Heart left ventricle (tissue), 16 donors: ENCODE data around the gene SLC35B4. TPM values are rescaled to one million over a fixed set of nuclear protein-coding genes. Genes with fewer than 3 reads are reported as not detected.

ENCODE experiments used
- ATAC-seq, 4 donors: fragments of 200-7000 bp; cut with Tn5 transposase; one replicate each; pipeline ENCODE4 v1.9.1; 2020 to 2022; ENCODE audit warnings: moderate library complexity in 4 of 4, mild to moderate bottlenecking in 3 of 4, moderate number of reproducible peaks in 1 of 4
- DNase-seq, 5 donors: peaks; one replicate each; pipeline ENCODE4 v3.0.0-alpha.2; 2020
- H3K27ac ChIP-seq, 12 donors: fragments of 200-600 bp; sonication (generic) in 4 of 12; one replicate each; pipeline versions ENCODE4 v1.5.0 to v1.8.0; 2016 to 2022; ENCODE audit warnings: mild to moderate bottlenecking in 2 of 12
- H3K27me3 ChIP-seq, 9 donors: fragments of 200-600 bp; sonication (generic) in 2 of 9; one replicate each; pipeline versions ENCODE4 v1.5.1 to v1.8.0; 2016 to 2022; ENCODE audit warnings: mild to moderate bottlenecking in 3 of 9
- H3K36me3 ChIP-seq, 9 donors: fragments of 200-600 bp; sonication (generic) in 2 of 9; one replicate each; pipeline versions ENCODE4 v1.5.0 to v1.8.0; 2018 to 2022; ENCODE audit warnings: mild to moderate bottlenecking in 2 of 9
- H3K4me1 ChIP-seq, 12 donors: fragments of 200-600 bp; sonication (generic) in 4 of 12; one replicate each; pipeline versions ENCODE4 v1.5.0 to v1.8.0; 2016 to 2022; ENCODE audit warnings: mild to moderate bottlenecking in 3 of 12
- H3K4me3 ChIP-seq, 12 donors: fragments of 200-600 bp; sonication (generic) in 4 of 12; one replicate each; pipeline versions ENCODE4 v1.5.0 to v1.8.0; 2017 to 2022; ENCODE audit warnings: mild to moderate bottlenecking in 9 of 12, moderate library complexity in 4 of 12
- H3K9me3 ChIP-seq, 12 donors: fragments of 200-600 bp; sonication (generic) in 4 of 12; one replicate each; pipeline versions ENCODE4 v1.5.0 to v1.8.0; 2016 to 2022; ENCODE audit warnings: mild to moderate bottlenecking in 1 of 12
- POLR2A ChIP-seq, 2 donors: fragments of 450-650 bp; IDR thresholded peaks; one replicate each; pipeline ENCODE4 v1.6.1; 2017; ENCODE audit warnings: antibody characterized with exemption in 2 of 2, mild to moderate bottlenecking in 2 of 2, moderate library complexity in 2 of 2
- WGBS, 4 donors: extraction: QIAGEN DNeasy Blood & Tissue Kit in 2 of 4; methylation state at CpG; one replicate each; pipeline versions ENCODE4 v1.1.5 to v1.1.7; 2013 to 2018; 5-methylcytosine and 5-hydroxymethylcytosine counted together
- intact Hi-C, 10 donors: fragments of 100-400 bp; cut with DNase I; formaldehyde crosslinking; loops; one replicate each; pipeline versions ENCODE4 v1.11.1 to v1.14.2; 2022
- polyA plus RNA-seq, 2 donors: library from polyadenylated mRNA; stranded (reverse); fragments of 200-250 nt; gene quantifications; one replicate each; pipeline ENCODE4 v1.2.3, GENCODE V29; 2013
- total RNA-seq, 9 donors: library from RNA; depleted of rRNA in 2 of 9; stranded (reverse); fragments of >200 nt in 2 of 9; fragmentation: NEBNext Ultra II Directional in 3 of 9; extraction: Animal tissue kit (Norgen Biotek cat#: 25700) in 3 of 9; gene quantifications; one replicate each; pipeline versions ENCODE4 v1.1.0 to v1.2.4, GENCODE V29; 2016 to 2023
- TF ChIP-seq, protein P1 (sequence below), 12 donors: fragments of 200-600 bp; sonication (generic) in 4 of 12; IDR thresholded peaks; one replicate each; pipeline versions ENCODE4 v1.5.0 to v1.8.0; 2018 to 2022; ENCODE audit warnings: antibody characterized with exemption in 12 of 12, mild to moderate bottlenecking in 5 of 12
- donor health status: ischemic (EF 13 %, LVEDD 7.1; RV severe dilation, severe dysfunction).
- donor health status: healthy with polysubstance abuse.
- donor health status: DM: no; HTN: yes; CAD: no.
- donor health status: DM: no; HTN: no; CAD: no.
- donor health status: ischemic (EF 25% LVEDD 6.9; RV normal size, moderate dysfunction).
- donor health status: ischemic (EF 25% LVEDD 5.7; RV mildly dilated, moderate dysfunction).
- donor health status: healthy.
- donor health status: DM: yes; HTN: yes; CAD: no.
- donor health status: ischemic (EF 35%, LVEDD 5.7; RV mildly dilated, moderate dysfunction).
- donor health status: nonischemic (EF 11% LVEDD 7.7; RV severe dilation, severe dysfunction).
- donor health status: DM: yes; HTN: yes; CAD: no.
- donor health status: PGD.
- donor health status: ischemic (EF 29% LVEDD 5.4; RV normal size, mild dysfunction).
- donor health status: nonischemic (EF 23%, LVEDD 6.1; RV moderate dilation, normal function).

SLC35B4 gene
- total and polyA plus RNA-seq, 11 donors: 2.6 to 8.6 (median 5.4) TPM

DNA sequence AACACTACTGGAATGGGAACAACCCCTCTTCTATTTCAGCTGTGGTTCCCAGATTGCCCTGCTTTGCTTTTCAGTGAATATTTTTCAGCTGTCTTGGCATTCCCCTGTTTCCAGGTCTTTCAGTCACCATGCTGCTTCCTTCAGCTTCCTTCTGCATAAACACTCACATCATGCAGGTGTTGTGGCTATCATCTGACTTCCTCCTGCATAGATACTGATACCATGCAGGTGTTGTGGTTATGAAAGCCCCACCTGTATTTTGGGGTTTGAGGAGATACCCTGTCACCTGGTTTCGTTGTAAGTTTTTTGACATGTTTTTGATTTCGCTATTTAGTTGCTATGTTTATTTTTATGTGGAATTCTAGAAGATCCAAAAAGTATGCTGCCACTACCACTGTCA is 71.5 kb downstream of the SLC35B4 start:
- no peak for ATAC-seq
- no peaks in the 10 kb centered on the region for H3K27me3 ChIP-seq
- H3K9me3 ChIP-seq: peaks cover 0 to 13% (median 0%) of the 10 kb centered on the region in 12 donors
- no peak overlapping the region for H3K4me3 ChIP-seq
- H3K4me1 ChIP-seq: no peaks in the 10 kb centered on the region
- 86 to 99% (median 93%) methylated on average over 2 of the region's 2 CpGs for WGBS, 4 donors
- intact Hi-C loops: no loop called here
- no peaks in the 10 kb centered on the region for H3K36me3 ChIP-seq
- TF ChIP-seq, protein P1, sequence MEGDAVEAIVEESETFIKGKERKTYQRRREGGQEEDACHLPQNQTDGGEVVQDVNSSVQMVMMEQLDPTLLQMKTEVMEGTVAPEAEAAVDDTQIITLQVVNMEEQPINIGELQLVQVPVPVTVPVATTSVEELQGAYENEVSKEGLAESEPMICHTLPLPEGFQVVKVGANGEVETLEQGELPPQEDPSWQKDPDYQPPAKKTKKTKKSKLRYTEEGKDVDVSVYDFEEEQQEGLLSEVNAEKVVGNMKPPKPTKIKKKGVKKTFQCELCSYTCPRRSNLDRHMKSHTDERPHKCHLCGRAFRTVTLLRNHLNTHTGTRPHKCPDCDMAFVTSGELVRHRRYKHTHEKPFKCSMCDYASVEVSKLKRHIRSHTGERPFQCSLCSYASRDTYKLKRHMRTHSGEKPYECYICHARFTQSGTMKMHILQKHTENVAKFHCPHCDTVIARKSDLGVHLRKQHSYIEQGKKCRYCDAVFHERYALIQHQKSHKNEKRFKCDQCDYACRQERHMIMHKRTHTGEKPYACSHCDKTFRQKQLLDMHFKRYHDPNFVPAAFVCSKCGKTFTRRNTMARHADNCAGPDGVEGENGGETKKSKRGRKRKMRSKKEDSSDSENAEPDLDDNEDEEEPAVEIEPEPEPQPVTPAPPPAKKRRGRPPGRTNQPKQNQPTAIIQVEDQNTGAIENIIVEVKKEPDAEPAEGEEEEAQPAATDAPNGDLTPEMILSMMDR (IDR thresholded peaks at IDR 0.05): no peak
- TF ChIP-seq POLR2A (IDR thresholded peaks at IDR 0.05): no peak
- DNase-seq: no peak
- H3K27ac ChIP-seq: no peak overlapping the region

Other genes with a start within 250 kb of the SLC35B4 start
- gene LRGUK, start 189.6 kb downstream of the SLC35B4 start, total RNA-seq: under 1 TPM in 7 of 9 donors, not detected in 2; 0.12 to 0.51 (median 0.28) TPM
- under 1 TPM in 1 of 2 donors, not detected in 1; 0.03 TPM for gene LRGUK, start 189.6 kb downstream of the SLC35B4 start, polyA plus RNA-seq
- 100 to 1,000 TPM in 8 of 9 donors, 10 to 100 TPM in 1; 97.0 to 308 (median 185) TPM for gene AKR1B1, start 142.2 kb upstream of the SLC35B4 start, total RNA-seq
- gene AKR1B1, start 142.2 kb upstream of the SLC35B4 start, polyA plus RNA-seq: 100 to 1,000 TPM; 163 to 335 TPM
- under 1 TPM in 2 of 9 donors, not detected in 7; 0.44 to 0.57 TPM for gene AKR1B10, start 210.6 kb upstream of the SLC35B4 start, total RNA-seq
- under 1 TPM in 1 of 2 donors, not detected in 1; 0.11 TPM for gene AKR1B10, start 210.6 kb upstream of the SLC35B4 start, polyA plus RNA-seq
- not detected for gene AKR1B15, start 232.2 kb upstream of the SLC35B4 start, total RNA-seq
- gene AKR1B15, start 232.2 kb upstream of the SLC35B4 start, polyA plus RNA-seq: not detected